ENCODE measurements around the gene EXOC3L4. TPM values are rescaled to one million over a fixed set of nuclear protein-coding genes. Genes with fewer than 3 reads are reported as not detected.

The EXOC3L4 gene
- total and polyA plus RNA-seq, 9 of the 15 experiments (the other 6 are each of a cell fraction or from before 2014, with no cell fraction given) = 0.10 to 6.7 (median 0.98) TPM; not detected in 1

- TF ChIP-seq ZNF592 (IDR thresholded peaks at IDR 0.05) = no peak
- no peak for TF ChIP-seq PRMT5 (CRISPR knock-in tag; IDR thresholded peaks at IDR 0.05)
- TF ChIP-seq DIDO1 (tag; IDR thresholded peaks at IDR 0.05; ENCODE audit: low read depth) = no peak
- TF ChIP-seq NUFIP1 (IDR thresholded peaks at IDR 0.05; ENCODE audit: partially characterized antibody) = no peak
- no peak for TF ChIP-seq GMEB1 (CRISPR knock-in tag; IDR thresholded peaks at IDR 0.05)
- no peak for TF ChIP-seq POLR3G (IDR thresholded peaks at IDR 0.05; ENCODE audit: extremely low read depth, insufficient read length, insufficient replicate concordance)
- TF ChIP-seq SRF (CRISPR knock-in tag; IDR thresholded peaks at IDR 0.05) = no peak
- no peak for TF ChIP-seq TARDBP (IDR thresholded peaks at IDR 0.05)
- TF ChIP-seq CHAMP1 (IDR thresholded peaks at IDR 0.05) = no peak
- no peak for TF ChIP-seq JUNB (CRISPR knock-in tag; conservative IDR thresholded peaks at IDR 0.05)
- no peak for TF ChIP-seq AFF1 (IDR thresholded peaks at IDR 0.05; ENCODE audit: low read depth in 1 of 2, partially characterized antibody in 2 of 2)
- no peak for TF ChIP-seq XRCC5 (IDR thresholded peaks at IDR 0.05; ENCODE audit: low read depth, low read length)
- TF ChIP-seq BRD9 (IDR thresholded peaks at IDR 0.05; ENCODE audit: low read depth, partially characterized antibody) = no peak
Measured at GRCh38 chr14:103121846-103122584, 27.5 kb downstream of the EXOC3L4 start (continued).
